Measurements from ENCODE around the gene ABLIM1.

DNA sequence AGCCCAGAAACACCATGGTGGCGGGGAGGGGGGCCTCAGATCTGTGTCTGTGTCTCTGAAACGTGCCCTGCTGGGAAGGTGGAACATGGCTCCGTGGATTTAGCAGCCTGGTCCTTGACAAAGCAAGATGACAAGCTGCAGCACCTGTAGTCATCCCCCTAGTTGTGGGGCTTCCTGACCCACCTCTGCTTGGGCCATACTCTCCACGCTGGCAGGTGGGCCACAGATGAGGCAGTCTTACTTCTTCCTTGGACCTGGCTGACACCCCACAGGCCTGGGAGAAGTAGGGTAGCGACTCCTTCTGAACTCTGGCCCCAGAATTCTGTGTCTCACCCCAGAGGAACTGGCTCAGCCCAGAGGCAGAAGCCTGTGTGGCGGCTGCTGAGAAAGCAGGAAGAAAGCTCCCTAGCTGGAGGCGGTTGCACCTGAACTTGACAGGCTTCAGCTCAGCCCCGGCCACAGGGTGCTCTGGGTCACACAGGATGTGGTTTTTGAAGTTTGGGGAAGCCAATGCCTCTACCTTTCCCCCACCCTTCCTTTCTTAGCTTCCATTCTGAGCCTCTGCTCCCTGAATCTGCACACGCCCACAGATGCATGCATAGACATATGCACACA, 113.9 kb downstream of the ABLIM1 start:
- no peak for TF ChIP-seq POLR2A (IDR thresholded peaks at IDR 0.05)
- TF ChIP-seq, protein P1, sequence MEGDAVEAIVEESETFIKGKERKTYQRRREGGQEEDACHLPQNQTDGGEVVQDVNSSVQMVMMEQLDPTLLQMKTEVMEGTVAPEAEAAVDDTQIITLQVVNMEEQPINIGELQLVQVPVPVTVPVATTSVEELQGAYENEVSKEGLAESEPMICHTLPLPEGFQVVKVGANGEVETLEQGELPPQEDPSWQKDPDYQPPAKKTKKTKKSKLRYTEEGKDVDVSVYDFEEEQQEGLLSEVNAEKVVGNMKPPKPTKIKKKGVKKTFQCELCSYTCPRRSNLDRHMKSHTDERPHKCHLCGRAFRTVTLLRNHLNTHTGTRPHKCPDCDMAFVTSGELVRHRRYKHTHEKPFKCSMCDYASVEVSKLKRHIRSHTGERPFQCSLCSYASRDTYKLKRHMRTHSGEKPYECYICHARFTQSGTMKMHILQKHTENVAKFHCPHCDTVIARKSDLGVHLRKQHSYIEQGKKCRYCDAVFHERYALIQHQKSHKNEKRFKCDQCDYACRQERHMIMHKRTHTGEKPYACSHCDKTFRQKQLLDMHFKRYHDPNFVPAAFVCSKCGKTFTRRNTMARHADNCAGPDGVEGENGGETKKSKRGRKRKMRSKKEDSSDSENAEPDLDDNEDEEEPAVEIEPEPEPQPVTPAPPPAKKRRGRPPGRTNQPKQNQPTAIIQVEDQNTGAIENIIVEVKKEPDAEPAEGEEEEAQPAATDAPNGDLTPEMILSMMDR (IDR thresholded peaks at IDR 0.05): no peak
